ENCODE measurements around the gene GARS1.

GARS1 gene, protein sequence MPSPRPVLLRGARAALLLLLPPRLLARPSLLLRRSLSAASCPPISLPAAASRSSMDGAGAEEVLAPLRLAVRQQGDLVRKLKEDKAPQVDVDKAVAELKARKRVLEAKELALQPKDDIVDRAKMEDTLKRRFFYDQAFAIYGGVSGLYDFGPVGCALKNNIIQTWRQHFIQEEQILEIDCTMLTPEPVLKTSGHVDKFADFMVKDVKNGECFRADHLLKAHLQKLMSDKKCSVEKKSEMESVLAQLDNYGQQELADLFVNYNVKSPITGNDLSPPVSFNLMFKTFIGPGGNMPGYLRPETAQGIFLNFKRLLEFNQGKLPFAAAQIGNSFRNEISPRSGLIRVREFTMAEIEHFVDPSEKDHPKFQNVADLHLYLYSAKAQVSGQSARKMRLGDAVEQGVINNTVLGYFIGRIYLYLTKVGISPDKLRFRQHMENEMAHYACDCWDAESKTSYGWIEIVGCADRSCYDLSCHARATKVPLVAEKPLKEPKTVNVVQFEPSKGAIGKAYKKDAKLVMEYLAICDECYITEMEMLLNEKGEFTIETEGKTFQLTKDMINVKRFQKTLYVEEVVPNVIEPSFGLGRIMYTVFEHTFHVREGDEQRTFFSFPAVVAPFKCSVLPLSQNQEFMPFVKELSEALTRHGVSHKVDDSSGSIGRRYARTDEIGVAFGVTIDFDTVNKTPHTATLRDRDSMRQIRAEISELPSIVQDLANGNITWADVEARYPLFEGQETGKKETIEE

DNA sequence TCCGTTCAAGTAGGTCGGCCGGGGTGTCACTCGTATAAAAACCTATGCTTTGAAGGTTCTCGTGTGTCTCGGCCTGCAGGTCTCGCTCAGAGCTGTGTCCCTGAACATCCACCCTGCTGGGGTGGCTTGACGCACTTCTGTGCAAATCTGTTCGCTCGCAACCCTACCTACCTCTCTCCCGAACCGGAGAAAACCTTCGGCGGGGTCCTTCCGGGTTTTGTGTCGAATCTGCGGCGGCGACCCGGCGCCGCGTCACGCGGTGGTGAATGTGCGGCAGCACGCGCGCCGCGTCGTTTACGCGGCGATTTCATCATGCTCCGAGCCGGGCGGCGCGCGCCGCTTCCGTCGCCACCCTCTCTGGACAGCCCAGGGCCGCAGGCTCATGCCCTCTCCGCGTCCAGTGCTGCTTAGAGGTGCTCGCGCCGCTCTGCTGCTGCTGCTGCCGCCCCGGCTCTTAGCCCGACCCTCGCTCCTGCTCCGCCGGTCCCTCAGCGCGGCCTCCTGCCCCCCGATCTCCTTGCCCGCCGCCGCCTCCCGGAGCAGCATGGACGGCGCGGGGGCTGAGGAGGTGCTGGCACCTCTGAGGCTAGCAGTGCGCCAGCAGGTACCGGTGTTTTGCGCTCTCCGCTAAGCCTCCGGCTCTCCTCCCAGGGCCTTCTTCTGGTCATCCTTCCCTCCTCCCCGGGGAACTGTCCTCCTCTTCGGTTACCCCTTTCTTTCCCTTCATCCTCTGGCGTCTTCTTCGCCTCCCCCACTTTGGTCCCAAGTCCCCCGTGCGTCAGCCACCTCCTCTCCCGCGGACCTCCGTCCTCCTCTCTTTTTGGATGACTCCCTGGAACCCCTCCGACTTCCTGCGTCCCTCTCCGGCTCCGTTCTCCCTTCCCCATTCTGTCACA lies at the start of gene GARS1:
TSS of gene GARS1 (plus strand) at position 339 of the 896 bp plus-strand sequence. CDS start at position 383, 44 bp downstream.
- Histone ChIP-seq H3K36me3 (ENCODE audit: control insufficient read depth in 1 of 2, insufficient read depth in 2 of 2, low read length in 2 of 2) (peaks cover 3 to 15% of the 10 kb centered on the region in 2 donors), H3K27ac (ENCODE audit: low read length) (peak within 1 kb of the TSS; percentile 99), H3K4me3 (ENCODE audit: low read depth in 1 of 2, low read length in 2 of 2) (peak within 1 kb of the TSS; percentile 88 to 90), H3K27me3 (ENCODE audit: low read depth, low read length) (no peaks in the 10 kb centered on the region), H3K9me3 (ENCODE audit: control insufficient read depth in 1 of 2, low read length in 2 of 2) (no peaks in the 10 kb centered on the region), H3K4me1 (ENCODE audit: control insufficient read depth in 1 of 2, insufficient read depth in 2 of 2, low read length in 2 of 2) (peaks cover 0 to 28% of the 10 kb centered on the region in 2 donors)

DNA sequence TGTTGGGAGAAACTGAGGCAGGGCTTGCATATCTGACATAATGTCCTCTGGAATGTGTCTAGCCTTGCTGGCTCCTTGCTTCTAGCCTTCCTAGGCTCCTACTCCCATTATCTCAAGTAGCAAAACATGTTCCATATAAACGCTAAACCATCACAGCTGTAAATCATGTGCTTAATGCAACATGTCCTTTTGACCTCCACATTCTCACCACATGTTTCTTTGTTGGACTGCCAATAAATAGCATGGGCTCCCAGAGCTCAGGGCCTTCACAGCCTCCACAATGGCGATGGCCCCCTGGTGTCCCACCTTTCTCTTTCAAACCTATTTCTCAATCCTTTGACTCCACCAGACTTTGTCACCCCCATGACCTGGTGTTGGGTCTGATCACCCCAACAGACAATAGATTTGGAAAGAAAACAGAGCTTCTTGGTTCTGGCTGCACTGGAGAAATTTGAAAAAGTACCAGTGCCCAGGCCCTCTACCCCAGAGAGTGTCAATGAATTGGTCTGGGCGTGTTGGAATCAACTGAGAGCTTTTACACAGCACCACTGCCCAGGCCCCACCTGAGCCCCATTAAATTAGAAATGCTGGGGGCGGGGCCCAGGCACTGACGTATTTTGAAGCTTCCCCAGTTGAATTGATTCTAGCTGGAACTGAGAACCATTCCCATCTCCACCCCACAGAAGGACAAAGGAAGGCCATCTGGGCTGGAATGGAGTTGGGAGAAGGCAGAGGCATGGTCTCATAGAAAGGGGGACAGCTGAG lies 48.7 kb upstream of the GARS1 start:
- Histone ChIP-seq H3K27me3 (ENCODE audit: low read depth, low read length) (no peaks in the 10 kb centered on the region), H3K27ac (ENCODE audit: low read length) (no peak overlapping the region), H3K36me3 (ENCODE audit: control insufficient read depth in 1 of 2, insufficient read depth in 2 of 2, low read length in 2 of 2) (peaks cover 2 to 10% of the 10 kb centered on the region in 2 donors), H3K9me3 (ENCODE audit: control insufficient read depth in 1 of 2, low read length in 2 of 2) (no peaks in the 10 kb centered on the region), H3K4me3 (ENCODE audit: low read depth in 1 of 2, low read length in 2 of 2) (no peak overlapping the region), H3K4me1 (ENCODE audit: control insufficient read depth in 1 of 2, insufficient read depth in 2 of 2, low read length in 2 of 2) (peaks cover 1 to 5% of the 10 kb centered on the region in 2 donors)

DNA sequence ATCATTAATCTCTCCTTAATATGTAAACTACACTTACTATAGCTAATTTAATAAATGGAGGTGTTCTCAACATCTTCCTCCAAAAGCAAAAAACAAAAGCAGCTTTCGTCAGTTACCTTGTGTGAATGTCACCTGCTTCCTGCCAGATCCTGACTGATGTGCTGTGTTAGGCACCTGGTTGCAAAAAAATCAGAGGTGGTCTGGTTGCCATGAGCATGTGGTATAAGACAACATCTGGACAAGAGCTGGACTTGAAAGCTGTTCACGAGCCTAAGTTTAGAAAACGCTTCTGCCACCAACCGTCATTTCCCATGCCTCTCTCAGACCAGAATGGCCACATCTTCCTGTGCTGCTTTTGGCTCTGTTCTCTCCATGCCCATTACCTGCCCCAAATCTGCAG lies 48.1 kb upstream of the GARS1 start:
- no peak overlapping the region for H3K4me3 ChIP-seq (ENCODE audit: low read depth in 1 of 2, low read length in 2 of 2)
- peaks cover 5 to 10% of the 10 kb centered on the region in 2 donors for H3K4me1 ChIP-seq (ENCODE audit: control insufficient read depth in 1 of 2, insufficient read depth in 2 of 2, low read length in 2 of 2)
- H3K27me3 ChIP-seq (ENCODE audit: low read depth, low read length), result no peaks in the 10 kb centered on the region
- no peak overlapping the region for H3K27ac ChIP-seq (ENCODE audit: low read length)
- no peaks in the 10 kb centered on the region for H3K9me3 ChIP-seq (ENCODE audit: control insufficient read depth in 1 of 2, low read length in 2 of 2)
- H3K36me3 ChIP-seq (ENCODE audit: control insufficient read depth in 1 of 2, insufficient read depth in 2 of 2, low read length in 2 of 2), result peaks cover 2 to 10% of the 10 kb centered on the region in 2 donors

DNA sequence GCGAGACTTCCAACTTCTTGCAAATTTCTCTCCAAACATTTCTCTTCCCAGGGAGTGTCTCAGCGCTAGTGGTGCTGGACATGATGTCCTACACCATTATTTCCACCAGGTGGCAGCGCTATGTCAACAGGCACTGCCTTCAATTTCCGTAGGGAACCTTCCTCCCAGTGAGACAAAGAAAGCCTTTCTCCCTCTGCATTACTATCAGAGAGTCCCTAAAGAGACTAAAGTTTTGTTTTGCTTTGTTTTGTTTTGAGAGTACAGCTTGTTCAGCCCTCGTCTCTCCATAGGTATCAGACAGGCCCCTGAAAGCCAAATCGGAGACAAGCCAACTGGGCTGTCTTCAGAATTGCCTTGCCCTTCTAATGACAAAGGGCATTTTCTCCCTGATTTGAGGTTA lies 45.8 kb upstream of the GARS1 start:
- Histone ChIP-seq H3K9me3 (ENCODE audit: control insufficient read depth in 1 of 2, low read length in 2 of 2) (no peaks in the 10 kb centered on the region), H3K4me1 (ENCODE audit: control insufficient read depth in 1 of 2, insufficient read depth in 2 of 2, low read length in 2 of 2) (peaks cover 5 to 10% of the 10 kb centered on the region in 2 donors), H3K36me3 (ENCODE audit: control insufficient read depth in 1 of 2, insufficient read depth in 2 of 2, low read length in 2 of 2) (peaks cover 2 to 10% of the 10 kb centered on the region in 2 donors), H3K27me3 (ENCODE audit: low read depth, low read length) (no peaks in the 10 kb centered on the region), H3K27ac (ENCODE audit: low read length) (no peak overlapping the region), H3K4me3 (ENCODE audit: low read depth in 1 of 2, low read length in 2 of 2) (no peak overlapping the region)

DNA sequence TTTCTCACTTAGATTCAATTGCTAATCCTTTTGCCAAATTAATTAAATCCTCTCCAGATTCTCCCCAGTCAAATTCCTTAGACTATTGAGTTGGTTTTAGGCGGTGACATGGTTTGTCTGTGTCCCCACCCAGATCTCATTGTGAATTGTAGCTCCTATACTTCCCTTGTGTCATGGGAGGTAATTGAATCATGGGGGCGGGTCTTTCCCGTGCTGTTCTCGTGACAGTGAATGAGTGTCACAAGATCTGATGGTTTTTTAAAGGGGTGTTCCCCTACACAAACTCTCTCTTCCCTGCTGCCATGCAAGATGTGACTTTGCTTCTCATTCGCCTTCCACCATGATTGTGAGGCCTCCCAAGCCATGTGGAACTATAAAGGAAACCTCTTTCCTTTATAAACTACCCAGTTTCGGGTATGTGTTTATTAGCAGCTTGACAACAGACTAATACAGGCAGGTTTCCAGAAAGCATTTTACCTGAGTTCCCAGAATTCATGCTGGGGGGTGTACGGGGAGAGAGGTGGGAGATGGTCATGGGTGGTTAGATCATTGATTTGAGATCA lies 44.7 kb upstream of the GARS1 start:
- no peaks in the 10 kb centered on the region for H3K27me3 ChIP-seq (ENCODE audit: low read depth, low read length)
- peaks cover 5 to 10% of the 10 kb centered on the region in 2 donors for H3K4me1 ChIP-seq (ENCODE audit: control insufficient read depth in 1 of 2, insufficient read depth in 2 of 2, low read length in 2 of 2)
- no peak overlapping the region for H3K4me3 ChIP-seq (ENCODE audit: low read depth in 1 of 2, low read length in 2 of 2)
- H3K36me3 ChIP-seq (ENCODE audit: control insufficient read depth in 1 of 2, insufficient read depth in 2 of 2, low read length in 2 of 2), result peaks cover 2 to 16% of the 10 kb centered on the region in 2 donors
- H3K27ac ChIP-seq (ENCODE audit: low read length), result peak overlapping the region; percentile 67
- H3K9me3 ChIP-seq (ENCODE audit: control insufficient read depth in 1 of 2, low read length in 2 of 2), result no peaks in the 10 kb centered on the region

DNA sequence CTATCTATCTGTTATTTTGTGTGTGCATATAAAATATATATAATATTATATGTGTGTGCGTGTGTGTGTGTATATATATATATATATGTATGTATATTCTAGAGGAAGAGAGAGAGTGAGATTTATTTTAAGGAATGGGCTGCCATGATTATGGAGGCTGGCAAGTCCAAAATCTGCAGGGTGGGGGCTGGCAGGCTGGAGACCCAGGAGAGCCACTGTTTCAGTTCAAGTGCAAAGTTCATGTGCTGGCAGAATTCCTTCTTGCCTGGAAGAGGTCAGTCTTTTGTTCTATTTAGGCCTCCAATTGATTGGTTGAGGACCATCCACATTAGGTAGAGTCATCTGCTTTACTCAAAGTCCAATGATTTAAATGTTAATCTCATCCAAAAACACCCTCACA lies 42.3 kb upstream of the GARS1 start:
- Histone ChIP-seq H3K4me3 (ENCODE audit: low read depth in 1 of 2, low read length in 2 of 2) (no peak overlapping the region), H3K27me3 (ENCODE audit: low read depth, low read length) (no peaks in the 10 kb centered on the region), H3K36me3 (ENCODE audit: control insufficient read depth in 1 of 2, insufficient read depth in 2 of 2, low read length in 2 of 2) (peaks cover 2 to 12% of the 10 kb centered on the region in 2 donors), H3K4me1 (ENCODE audit: control insufficient read depth in 1 of 2, insufficient read depth in 2 of 2, low read length in 2 of 2) (peaks cover 5 to 10% of the 10 kb centered on the region in 2 donors), H3K9me3 (ENCODE audit: control insufficient read depth in 1 of 2, low read length in 2 of 2) (no peaks in the 10 kb centered on the region), H3K27ac (ENCODE audit: low read length) (no peak overlapping the region)

DNA sequence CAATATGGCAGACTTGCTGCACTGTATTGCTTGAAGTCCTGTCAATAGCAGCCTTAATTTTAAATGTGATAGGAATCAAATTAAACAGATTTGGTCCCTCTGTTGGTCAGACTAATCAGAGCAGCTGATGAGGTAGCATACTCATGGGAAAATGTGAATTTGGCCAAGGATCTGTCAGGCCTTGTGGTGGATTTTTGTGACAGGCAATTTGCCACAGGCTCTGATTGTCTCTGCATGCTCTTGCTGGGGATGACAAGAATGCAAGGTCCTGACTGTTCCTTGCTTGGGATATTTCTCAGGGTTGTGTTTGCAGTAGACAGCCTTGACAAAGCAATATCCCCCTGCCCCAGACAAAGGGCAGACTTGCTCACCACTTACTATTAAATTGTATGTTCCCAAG lies 41.5 kb upstream of the GARS1 start:
- peaks cover 0 to 12% of the 10 kb centered on the region in 2 donors for H3K36me3 ChIP-seq (ENCODE audit: control insufficient read depth in 1 of 2, insufficient read depth in 2 of 2, low read length in 2 of 2)
- H3K4me3 ChIP-seq (ENCODE audit: low read depth in 1 of 2, low read length in 2 of 2), result no peak overlapping the region
- no peaks in the 10 kb centered on the region for H3K27me3 ChIP-seq (ENCODE audit: low read depth, low read length)
- H3K27ac ChIP-seq (ENCODE audit: low read length), result no peak overlapping the region
- no peaks in the 10 kb centered on the region for H3K9me3 ChIP-seq (ENCODE audit: control insufficient read depth in 1 of 2, low read length in 2 of 2)
- peaks cover 5 to 10% of the 10 kb centered on the region in 2 donors for H3K4me1 ChIP-seq (ENCODE audit: control insufficient read depth in 1 of 2, insufficient read depth in 2 of 2, low read length in 2 of 2)

DNA sequence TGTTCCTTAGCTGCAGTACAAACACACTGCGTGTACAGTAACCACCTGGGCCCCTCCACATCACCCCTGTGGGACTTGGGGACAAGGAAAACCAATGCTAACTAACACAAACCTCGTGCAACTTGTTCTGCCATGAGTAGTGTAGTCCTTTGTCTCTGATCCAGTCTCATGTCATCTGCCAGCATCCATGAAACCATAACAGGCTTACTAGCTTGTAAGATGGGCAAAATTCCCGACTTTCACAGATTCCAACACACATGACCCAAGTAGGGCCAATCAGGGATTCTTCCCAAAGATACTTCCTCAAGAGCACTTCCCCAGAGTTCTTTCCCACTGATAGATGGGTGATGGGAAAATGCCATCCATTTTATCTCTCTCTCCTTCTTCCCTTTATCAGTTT lies 41.1 kb upstream of the GARS1 start:
- H3K27me3 ChIP-seq (ENCODE audit: low read depth, low read length), result no peaks in the 10 kb centered on the region
- H3K36me3 ChIP-seq (ENCODE audit: control insufficient read depth in 1 of 2, insufficient read depth in 2 of 2, low read length in 2 of 2), result peaks cover 0 to 12% of the 10 kb centered on the region in 2 donors
- no peak overlapping the region for H3K4me3 ChIP-seq (ENCODE audit: low read depth in 1 of 2, low read length in 2 of 2)
- peaks cover 5 to 10% of the 10 kb centered on the region in 2 donors for H3K4me1 ChIP-seq (ENCODE audit: control insufficient read depth in 1 of 2, insufficient read depth in 2 of 2, low read length in 2 of 2)
- no peak overlapping the region for H3K27ac ChIP-seq (ENCODE audit: low read length)
- no peaks in the 10 kb centered on the region for H3K9me3 ChIP-seq (ENCODE audit: control insufficient read depth in 1 of 2, low read length in 2 of 2)

DNA sequence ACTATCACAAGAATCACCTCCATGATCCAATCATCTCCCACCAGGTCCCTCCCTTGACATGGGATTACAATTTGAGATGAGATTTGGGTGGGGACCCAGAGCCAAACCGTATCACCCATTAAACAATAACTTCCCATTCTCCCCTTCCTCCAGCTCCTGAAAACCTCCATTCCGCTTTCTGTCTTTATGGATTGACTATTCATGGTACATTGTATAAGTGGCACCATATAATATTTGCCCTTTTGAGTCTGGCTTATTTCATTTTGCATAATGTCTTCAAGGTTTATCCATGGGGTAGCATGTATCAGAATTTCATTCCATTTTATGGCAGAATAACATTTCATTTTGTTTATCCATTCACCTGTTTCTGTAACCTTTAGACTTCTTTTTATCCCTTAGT lies 39.2 kb upstream of the GARS1 start:
- Histone ChIP-seq H3K36me3 (ENCODE audit: control insufficient read depth in 1 of 2, insufficient read depth in 2 of 2, low read length in 2 of 2) (peaks cover 0 to 6% of the 10 kb centered on the region in 2 donors), H3K27me3 (ENCODE audit: low read depth, low read length) (no peaks in the 10 kb centered on the region), H3K4me1 (ENCODE audit: control insufficient read depth in 1 of 2, insufficient read depth in 2 of 2, low read length in 2 of 2) (peaks cover 5 to 9% of the 10 kb centered on the region in 2 donors), H3K9me3 (ENCODE audit: control insufficient read depth in 1 of 2, low read length in 2 of 2) (no peaks in the 10 kb centered on the region), H3K27ac (ENCODE audit: low read length) (no peak overlapping the region), H3K4me3 (ENCODE audit: low read depth in 1 of 2, low read length in 2 of 2) (no peak overlapping the region)

DNA sequence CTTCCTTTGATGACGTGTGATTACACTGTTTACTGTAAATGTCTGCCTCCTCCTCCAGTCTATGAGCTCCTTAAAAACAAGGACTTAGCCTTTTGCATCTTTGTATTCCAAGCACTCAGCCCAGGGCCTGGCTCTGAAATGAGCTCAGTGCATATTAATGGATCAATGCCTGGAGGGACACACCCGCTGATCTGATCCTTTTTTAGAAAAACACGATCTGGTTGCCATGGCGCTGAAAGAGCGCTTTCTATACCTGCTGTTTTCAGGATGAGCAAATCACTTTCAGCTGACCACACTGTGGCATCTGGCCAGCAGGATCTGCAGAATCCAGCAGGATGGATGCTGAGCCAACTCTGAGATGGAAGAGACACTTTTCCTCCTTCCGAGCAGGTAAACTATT lies 37.8 kb upstream of the GARS1 start:
- no peaks in the 10 kb centered on the region for H3K9me3 ChIP-seq (ENCODE audit: control insufficient read depth in 1 of 2, low read length in 2 of 2)
- H3K36me3 ChIP-seq (ENCODE audit: control insufficient read depth in 1 of 2, insufficient read depth in 2 of 2, low read length in 2 of 2), result peaks cover 6 to 11% of the 10 kb centered on the region in 2 donors
- no peak overlapping the region for H3K4me3 ChIP-seq (ENCODE audit: low read depth in 1 of 2, low read length in 2 of 2)
- no peak overlapping the region for H3K27ac ChIP-seq (ENCODE audit: low read length)
- no peaks in the 10 kb centered on the region for H3K4me1 ChIP-seq (ENCODE audit: control insufficient read depth in 1 of 2, insufficient read depth in 2 of 2, low read length in 2 of 2)
- H3K27me3 ChIP-seq (ENCODE audit: low read depth, low read length), result no peaks in the 10 kb centered on the region
